ENCODE data around the gene RGS7BP.

Gene RGS7BP

DNA sequence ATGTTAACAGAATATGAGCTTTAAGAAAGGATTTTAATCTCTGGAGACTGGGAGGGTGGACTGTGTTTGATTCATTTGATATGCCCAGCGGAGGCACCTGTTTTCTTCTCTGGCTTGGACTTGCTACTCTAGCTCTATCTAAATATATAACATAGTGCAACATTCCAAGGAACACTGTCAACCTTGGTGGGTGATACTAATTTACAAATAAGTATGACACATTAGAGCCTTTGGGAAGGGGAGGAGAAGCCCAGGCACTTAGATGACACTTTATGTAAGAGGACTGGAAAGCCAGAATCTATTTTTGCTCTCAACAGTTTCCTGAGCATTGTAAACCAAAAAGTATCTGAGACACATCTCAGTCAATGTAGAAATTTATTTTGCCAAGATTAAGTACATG, 101.1 kb downstream of the RGS7BP start:
- DNase-seq (ENCODE audit: low read depth), result no peak
- TF ChIP-seq, protein P1, sequence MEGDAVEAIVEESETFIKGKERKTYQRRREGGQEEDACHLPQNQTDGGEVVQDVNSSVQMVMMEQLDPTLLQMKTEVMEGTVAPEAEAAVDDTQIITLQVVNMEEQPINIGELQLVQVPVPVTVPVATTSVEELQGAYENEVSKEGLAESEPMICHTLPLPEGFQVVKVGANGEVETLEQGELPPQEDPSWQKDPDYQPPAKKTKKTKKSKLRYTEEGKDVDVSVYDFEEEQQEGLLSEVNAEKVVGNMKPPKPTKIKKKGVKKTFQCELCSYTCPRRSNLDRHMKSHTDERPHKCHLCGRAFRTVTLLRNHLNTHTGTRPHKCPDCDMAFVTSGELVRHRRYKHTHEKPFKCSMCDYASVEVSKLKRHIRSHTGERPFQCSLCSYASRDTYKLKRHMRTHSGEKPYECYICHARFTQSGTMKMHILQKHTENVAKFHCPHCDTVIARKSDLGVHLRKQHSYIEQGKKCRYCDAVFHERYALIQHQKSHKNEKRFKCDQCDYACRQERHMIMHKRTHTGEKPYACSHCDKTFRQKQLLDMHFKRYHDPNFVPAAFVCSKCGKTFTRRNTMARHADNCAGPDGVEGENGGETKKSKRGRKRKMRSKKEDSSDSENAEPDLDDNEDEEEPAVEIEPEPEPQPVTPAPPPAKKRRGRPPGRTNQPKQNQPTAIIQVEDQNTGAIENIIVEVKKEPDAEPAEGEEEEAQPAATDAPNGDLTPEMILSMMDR (IDR thresholded peaks at IDR 0.05; ENCODE audit: control insufficient read depth, insufficient read depth, low read depth, low read length, missing control alignments), result no peak
- H3K4me3 ChIP-seq (ENCODE audit: control insufficient read depth, low read depth, low read length), result no peak overlapping the region

DNA sequence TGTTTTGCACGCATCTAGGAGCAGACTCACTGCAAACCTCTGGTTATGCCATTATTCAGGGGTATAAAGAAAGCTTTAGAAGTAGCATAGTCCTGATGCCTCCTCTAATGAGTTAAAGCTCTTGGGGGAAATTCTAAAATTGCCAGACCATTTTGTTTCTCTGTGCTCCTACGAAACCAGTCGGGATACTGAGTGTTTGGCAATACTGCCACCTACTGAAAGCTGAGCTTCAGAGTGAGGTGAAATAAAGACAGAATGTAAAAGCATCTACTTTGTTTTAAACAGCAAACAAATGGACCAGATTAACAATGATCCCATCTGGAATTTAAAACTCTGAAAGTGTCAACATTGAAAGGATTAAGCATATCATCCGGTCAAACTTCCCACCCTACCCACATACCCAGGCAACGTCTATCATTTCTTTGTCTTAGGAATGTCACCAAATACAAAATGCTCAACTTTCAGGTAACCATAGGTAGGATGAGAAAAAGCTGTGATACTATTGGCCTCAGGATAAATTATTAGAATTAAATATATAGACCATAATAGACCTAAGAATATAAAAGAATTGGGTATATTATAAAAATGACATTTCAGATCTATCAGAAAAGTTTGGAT, 106.6 kb downstream of the RGS7BP start:
- TF ChIP-seq, protein P1 (IDR thresholded peaks at IDR 0.05; ENCODE audit: control insufficient read depth, insufficient read depth, low read depth, low read length, missing control alignments), result peak; percentile 76
- no peak overlapping the region for H3K4me3 ChIP-seq (ENCODE audit: control insufficient read depth, low read depth, low read length)
- DNase-seq (ENCODE audit: low read depth), result peak; percentile 24

DNA sequence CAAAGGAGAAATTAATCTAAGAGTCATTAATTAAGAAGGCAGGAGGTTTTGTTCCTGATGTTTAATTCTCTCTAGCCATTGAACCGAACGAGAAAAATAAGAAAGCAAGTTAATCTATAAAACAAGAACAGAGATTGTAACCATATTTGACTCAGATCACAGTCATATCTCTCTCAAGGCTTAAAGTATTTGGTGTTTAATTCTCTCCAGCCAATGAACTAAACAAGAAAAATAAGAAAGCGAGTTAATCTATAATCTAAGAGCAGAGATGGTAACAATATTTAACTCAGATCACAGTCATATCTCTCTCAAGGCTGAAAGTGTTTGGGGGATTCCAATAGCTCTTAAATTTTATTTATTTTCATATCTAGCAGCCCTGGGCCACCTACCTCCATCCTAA, 110.1 kb downstream of the RGS7BP start:
- DNase-seq (ENCODE audit: low read depth), result no peak
- TF ChIP-seq, protein P1 (IDR thresholded peaks at IDR 0.05; ENCODE audit: control insufficient read depth, insufficient read depth, low read depth, low read length, missing control alignments), result no peak
- H3K4me3 ChIP-seq (ENCODE audit: control insufficient read depth, low read depth, low read length), result no peak overlapping the region

DNA sequence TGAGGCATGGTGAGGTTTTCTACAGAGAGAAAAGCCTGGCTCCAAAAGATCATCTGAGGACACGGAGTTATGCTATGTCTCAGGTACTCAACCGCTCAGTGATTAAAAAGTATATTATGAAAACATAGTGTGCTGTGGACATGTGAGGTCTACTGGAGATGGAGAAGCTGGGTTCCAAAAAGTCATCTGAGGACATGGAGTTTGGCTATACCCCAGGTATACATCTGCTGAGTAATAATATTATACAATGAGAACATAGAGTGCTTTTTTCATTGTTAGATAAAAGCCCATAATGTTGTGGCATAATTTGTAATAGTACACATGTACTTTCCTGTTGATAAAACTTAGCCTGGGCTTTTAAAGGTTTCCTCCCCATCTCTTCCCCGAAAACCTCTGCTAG, 113.8 kb downstream of the RGS7BP start:
- no peak overlapping the region for H3K4me3 ChIP-seq (ENCODE audit: control insufficient read depth, low read depth, low read length)
- DNase-seq (ENCODE audit: low read depth), result no peak
- TF ChIP-seq, protein P1 (IDR thresholded peaks at IDR 0.05; ENCODE audit: control insufficient read depth, insufficient read depth, low read depth, low read length, missing control alignments), result no peak

DNA sequence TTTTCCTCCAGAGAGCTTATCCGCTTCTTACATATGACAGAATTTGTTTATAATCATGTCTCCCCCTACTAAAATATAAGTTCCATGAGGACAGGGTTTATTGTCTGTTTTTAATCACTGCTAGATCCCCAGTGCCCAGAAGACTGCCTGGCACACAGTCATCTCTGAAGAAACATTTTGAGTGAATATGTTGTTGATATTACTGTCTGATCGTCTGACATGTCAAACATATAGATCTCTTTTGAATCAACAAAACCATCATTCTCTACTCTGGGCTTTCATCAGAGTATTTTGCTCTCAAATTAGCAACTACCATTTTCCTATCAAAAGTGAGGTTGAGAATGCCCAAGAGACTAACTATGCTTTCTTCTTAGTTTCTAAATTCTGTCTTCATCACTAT, 117.2 kb downstream of the RGS7BP start:
- no peak overlapping the region for H3K4me3 ChIP-seq (ENCODE audit: control insufficient read depth, low read depth, low read length)
- no peak for DNase-seq (ENCODE audit: low read depth)
- TF ChIP-seq, protein P1 (IDR thresholded peaks at IDR 0.05; ENCODE audit: control insufficient read depth, insufficient read depth, low read depth, low read length, missing control alignments), result no peak

DNA sequence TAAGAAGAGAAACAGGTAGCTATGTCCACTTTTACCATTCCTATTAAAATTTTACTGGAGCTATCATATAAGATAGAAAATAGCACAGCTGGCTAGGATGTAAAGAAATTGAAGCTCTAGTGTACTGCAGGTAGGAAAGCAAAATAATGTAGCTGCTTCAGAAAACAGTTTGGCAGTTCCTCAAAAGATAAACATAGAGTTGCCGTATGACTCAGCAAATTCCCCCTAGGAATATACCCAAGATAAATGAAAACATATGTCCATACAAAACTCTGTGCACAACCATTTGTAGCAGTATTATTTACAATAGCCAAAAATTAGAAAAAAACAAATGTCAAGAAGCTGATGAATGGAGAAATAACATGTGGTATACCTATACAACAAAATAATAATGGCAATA, 119.9 kb downstream of the RGS7BP start:
- no peak for DNase-seq (ENCODE audit: low read depth)
- H3K4me3 ChIP-seq (ENCODE audit: control insufficient read depth, low read depth, low read length), result no peak overlapping the region
- TF ChIP-seq, protein P1 (IDR thresholded peaks at IDR 0.05; ENCODE audit: control insufficient read depth, insufficient read depth, low read depth, low read length, missing control alignments), result no peak

DNA sequence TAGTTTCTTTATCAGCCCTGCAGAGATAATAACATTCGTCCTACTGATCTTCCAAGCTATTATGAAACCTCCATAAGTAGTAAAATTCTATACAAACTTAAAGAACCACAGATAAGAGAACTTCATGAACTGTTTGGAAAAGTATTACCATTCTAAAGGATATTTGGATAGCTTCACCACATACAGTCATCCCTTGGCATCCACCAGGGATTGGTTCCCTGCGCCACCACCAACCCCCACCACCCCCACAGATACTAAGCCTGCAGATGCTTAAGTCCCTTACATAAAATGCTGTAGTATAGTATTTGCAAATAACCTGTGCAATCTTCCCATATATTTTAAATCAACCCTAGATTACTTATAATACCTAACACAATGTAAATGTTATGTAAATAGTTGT, 123.1 kb downstream of the RGS7BP start:
- DNase-seq (ENCODE audit: low read depth), result no peak
- TF ChIP-seq, protein P1 (IDR thresholded peaks at IDR 0.05; ENCODE audit: control insufficient read depth, insufficient read depth, low read depth, low read length, missing control alignments), result no peak
- H3K4me3 ChIP-seq (ENCODE audit: control insufficient read depth, low read depth, low read length), result no peak overlapping the region
